Cardiac ventricle fibroblast (primary cell): ENCODE data around the gene ZNF491. TPM values are rescaled to one million over a fixed set of nuclear protein-coding genes. Genes with fewer than 3 reads are reported as not detected.

ENCODE experiments used
- total RNA-seq: library from RNA; depleted of rRNA; stranded (reverse); fragments of >200 nt; gene quantifications from 2 replicates; pipeline ENCODE4 v1.2.3, GENCODE V29; 2015

ZNF491 gene
- total RNA-seq: 0.31 and 0.78 TPM in 2 replicates

GRCh38 chr19:11798391-11799330, at the start of gene ZNF491:
ZNF491 (plus strand) TSS chr19:11798523; CDS start chr19:11805954, 7,431 bp downstream.

DNA sequence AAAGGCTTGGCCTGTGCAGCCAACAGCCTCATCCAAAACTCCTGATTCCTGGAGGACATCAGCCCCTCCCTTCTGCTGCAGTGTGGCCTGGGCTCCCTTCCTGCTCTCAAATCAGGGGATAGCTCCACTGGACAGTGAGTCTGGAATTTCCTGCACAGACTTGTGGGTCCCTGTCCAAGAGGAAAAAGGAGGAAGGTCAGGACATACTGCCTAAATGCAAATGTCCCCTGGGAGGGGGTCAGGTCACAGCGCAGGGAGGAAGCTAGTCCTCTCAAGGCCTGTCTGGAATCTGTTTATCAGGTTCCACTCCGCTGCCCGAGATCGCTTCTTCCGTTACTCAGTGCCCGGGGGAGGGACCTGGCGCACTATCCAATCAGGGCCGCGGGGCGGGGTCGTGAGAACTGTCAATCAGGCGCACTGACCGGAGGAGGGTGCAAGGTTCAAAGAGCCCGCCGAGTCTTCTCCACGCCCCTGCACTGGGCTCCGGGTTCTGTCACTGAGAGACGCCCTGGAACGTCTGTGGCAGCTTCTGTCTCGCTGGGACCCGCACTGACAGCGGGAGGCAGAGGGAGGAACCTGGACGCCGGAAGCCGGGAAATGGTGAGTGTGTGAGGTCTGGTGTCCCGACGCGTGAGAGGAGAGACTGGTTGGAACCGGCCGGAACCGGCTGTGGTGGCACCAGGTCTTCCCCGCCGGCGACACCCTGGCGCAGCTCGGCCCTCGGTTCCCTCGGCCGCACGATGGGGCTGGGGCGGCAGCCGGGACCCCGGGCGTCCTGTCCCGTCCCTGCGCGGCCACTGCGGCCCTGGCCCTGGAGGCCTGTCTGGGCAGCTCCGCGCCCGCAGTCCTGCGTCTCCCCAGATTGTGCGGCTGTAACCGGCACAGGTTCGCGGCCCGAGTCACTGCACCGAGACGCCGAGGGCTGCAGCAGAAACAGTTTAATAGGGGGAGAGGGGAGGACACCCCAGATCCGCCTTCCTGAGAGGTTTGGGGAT, 31.4 kb upstream of the ZNF491 start, which contains the start of gene ZNF441:
TSS of gene ZNF441 (plus strand) at position 404 of the 995 bp plus-strand sequence. CDS start at position 598, 194 bp downstream.

GRCh38 chr19:11814029-11814699, 15.8 kb downstream of the ZNF491 start, which contains the start of gene ZNF440:
ZNF440 (plus strand) TSS chr19:11814273; CDS start chr19:11814448, 175 bp downstream.

GRCh38 chr19:11848594-11849469, 50.5 kb downstream of the ZNF491 start, which contains the start of gene ZNF439:
ZNF439 (plus strand) TSS chr19:11848726; CDS start chr19:11848868, 142 bp downstream.

Other genes starting within 250 kb of the ZNF491 start
- gene ELOF1, start 239.3 kb upstream of the ZNF491 start, total RNA-seq: 42.1 and 45.2 TPM in 2 replicates
- not detected in 2 replicates for gene ACP5, start 220.9 kb upstream of the ZNF491 start, total RNA-seq
- 7.1 and 11.2 TPM in 2 replicates for gene ZNF627, start 201.0 kb upstream of the ZNF491 start, total RNA-seq
- 1.2 and 2.3 TPM in 2 replicates for gene ZNF823, start 59.6 kb upstream of the ZNF491 start, total RNA-seq
- 3.6 and 4.5 TPM in 2 replicates for gene ZNF441, start 31.5 kb upstream of the ZNF491 start, total RNA-seq
- 8.6 and 9.3 TPM in 2 replicates for gene ZNF440, start 15.8 kb downstream of the ZNF491 start, total RNA-seq
- 1.1 and 2.2 TPM in 2 replicates for gene ZNF439, start 50.2 kb downstream of the ZNF491 start, total RNA-seq
- 3.8 and 4.6 TPM in 2 replicates for gene ZNF69, start 89.3 kb downstream of the ZNF491 start, total RNA-seq
- 3.3 and 3.8 TPM in 2 replicates for gene ZNF700, start 126.6 kb downstream of the ZNF491 start, total RNA-seq
- gene ZNF763, start 166.5 kb downstream of the ZNF491 start, total RNA-seq: 0.64 and 1.1 TPM in 2 replicates
- 4.2 and 6.7 TPM in 2 replicates for gene ZNF433, start 237.2 kb downstream of the ZNF491 start, total RNA-seq